HG03378 (cell line): Measurements from ENCODE around the gene EIF4E3.
A peak's percentile ranks its signal among the peaks of the same experiment; 100 is the strongest.

Experiments
- ATAC-seq: cut with Tn5 transposase; IDR thresholded peaks from one replicate; pipeline ENCODE4 v1.9.1; 2021; ENCODE audit warnings: mild to moderate bottlenecking, moderate library complexity; ENCODE audit not compliant: unreplicated experiment

The EIF4E3 gene

DNA sequence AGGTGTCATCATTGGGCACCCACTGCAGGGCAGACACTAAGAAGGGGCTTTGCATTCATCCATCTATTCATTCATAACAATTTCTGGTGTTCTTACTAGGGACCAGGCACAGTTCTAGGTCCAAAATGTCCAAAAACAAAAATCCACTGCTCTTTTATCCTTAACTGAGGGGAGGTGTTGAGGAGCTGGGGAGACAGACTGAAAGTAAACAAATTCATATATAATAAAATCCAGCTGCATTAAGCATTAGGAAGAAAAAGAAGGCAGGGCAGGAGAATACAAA is 1.1 kb downstream of the EIF4E3 start:
- ATAC-seq = no peak

DNA sequence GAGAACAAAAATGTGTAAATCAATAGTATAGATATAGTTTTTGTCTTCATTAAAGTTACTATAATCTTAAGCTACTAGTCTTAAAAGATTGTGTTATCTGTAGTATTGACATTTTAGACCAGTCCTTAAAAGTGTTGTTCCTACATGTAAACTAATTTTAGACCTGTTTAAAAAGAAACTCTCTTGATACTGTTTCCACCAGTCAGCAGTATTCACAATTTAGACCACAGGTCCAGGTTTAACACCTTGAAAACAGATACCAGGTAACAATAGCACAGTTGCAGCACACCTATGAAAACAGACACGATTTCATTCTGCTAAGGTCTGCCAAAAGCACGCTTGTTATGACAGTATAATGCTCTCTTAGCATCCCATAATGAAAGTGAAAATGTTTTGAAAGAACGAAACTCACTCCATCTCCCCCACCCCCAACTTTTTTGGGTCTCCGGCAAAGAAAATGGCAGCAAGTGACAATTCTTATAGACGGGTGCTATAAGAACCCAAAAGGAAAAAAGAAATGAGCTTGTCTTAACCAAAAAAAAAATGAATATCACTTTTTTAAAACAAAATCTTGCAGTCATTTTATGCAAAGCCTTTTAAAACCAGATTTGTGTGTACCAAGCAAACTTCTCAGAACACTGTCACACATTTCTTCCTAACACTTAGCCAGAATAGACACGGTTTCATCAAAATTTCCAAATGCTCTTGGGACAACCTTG is 1.6 kb downstream of the EIF4E3 start:
- ATAC-seq = peak; percentile 41

DNA sequence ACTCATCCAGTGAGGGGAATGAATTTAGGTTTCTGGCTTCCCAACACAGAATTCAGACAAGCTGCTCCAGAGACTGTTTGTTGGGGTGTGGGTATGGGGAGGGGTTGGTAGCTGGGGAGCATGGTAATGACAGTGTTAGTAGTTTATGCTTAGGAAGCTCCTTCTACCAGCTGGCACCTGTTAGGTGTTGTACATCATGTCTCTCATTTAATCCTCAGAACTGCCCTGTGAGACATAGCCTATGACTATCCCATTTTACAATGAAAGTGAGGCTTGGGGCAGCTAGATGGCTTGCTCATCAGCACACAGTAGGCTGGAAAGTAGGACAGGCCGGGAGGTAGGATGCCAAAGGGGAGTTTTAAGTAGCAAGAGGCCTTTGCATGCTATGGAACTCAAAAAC is 2.5 kb downstream of the EIF4E3 start:
- no peak for ATAC-seq

DNA sequence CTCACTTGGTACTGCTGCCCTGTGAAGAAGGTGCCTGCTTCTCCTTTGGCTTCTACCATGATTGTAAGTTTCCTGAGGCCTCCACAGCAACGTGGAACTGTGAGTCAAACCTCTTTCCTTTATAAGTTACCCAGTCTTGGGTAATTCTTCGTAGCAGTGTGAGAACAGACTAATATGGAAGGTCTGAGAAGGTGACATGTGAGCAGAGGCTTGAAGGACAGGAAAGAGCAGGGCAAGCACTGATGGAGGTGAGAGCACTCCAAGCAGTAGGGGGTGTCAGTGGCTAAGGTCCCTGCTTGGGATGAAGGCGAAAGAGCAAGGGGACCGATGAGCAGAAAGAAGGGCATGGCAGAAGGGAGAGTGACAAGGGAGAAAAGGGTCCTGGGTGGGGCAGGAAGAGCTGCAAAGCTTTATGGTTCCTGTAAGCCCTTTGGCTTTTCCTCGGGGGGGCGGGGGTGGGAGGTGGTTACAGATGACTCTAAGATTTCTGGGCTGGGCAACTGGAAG is 3.5 kb downstream of the EIF4E3 start:
- no peak for ATAC-seq

DNA sequence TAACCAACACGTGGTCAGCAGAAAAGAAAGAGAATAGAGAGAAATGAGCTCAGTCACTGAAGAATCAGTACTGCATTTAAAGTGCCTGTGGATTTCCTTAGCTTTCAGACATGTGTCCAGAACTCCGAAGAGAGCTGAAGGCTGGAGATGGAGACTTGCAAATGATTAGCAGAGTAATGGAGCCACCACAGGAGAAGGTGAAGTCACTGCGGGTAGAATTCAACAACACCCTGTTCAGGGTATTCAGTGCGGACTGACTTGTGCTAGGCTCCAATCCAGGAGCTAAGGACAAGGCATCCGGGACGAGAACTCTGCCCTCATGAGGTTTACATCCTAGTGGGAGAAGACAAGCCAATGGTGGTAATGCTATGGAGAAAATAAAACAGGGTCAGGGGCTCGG is 4.2 kb downstream of the EIF4E3 start:
- no peak for ATAC-seq

DNA sequence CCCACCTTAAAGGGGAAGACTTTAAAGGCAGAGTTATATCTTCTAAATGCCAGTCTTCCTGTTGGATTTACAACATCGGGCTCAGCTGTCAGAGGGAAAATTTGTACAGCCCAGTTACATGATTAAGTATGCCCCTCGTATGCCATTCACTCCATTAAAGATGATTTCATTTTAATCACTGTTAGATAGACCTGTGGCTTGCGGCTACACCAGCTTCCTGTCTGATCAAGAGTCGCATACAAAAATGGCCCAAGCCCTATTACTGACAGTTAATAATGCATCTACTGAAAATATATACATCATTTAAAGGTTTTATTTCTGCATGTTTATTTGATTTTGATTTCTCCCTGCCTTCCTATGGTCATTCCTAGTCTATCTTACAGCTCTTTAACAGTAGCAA is 7.1 kb downstream of the EIF4E3 start:
- no peak for ATAC-seq

DNA sequence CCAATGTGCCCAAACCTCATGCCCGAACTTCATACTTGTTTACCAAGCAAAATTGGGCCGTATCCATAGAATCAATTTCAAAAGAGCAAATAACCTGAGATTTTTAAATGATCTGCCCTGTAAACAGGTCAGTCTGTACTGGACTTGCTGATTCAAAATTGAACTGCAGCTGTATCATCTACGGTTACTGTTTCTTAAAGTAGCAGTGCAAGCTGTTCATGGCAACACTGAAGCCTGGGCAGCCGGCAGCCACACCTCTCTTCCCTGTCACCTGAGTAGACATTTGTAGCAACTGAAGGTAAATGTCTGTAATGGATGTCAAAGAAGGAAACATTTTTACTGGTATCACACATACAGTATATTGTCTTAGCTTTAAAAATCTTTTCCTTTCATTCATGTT is 10.6 kb downstream of the EIF4E3 start:
- ATAC-seq = no peak

DNA sequence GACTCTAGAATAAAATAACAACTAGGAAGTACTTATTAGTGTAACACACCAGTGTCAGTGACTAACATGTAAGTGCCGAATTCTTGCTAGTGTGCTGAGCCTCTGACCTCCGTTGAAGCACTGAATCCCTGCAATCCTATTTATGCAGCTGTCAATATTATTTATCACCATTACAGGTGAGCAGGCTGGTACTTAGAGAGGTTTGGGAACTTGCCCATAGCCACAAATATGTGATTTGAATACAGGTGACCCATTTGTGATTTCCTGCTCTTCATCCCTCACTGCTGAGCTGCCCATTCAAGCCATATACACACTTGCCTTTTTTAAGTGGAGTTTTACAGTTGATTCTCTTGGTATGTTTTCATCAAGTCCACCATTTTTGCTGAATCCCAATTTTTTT is 12.2 kb downstream of the EIF4E3 start:
- no peak for ATAC-seq

DNA sequence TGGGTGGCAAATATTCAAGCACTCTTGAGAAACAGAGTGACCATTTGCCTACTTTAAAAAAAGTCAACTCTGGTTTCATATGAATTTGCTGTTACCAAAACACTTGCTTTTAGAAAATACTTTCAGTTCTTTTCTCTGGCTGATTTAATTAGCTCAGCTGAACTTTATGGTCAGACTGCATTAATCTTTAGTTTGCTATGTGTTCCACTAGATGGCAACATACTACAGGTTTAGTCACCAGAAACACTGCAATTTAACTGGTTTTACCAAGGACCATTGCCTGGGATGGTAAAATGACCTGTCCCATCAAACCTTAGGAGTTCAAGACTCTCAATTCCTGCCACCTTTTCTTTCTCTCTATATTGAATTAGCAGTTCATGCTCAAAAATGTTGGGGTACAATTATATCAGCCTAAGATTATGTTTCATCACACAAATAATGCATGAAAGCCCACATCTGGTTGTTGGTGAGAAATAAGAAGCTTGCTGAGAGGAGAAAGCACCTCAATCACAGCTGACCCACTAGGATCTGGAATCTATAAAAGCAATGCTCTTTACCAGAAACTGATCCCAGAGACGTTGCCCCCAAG is 14.2 kb downstream of the EIF4E3 start:
- ATAC-seq = peak; percentile 89

DNA sequence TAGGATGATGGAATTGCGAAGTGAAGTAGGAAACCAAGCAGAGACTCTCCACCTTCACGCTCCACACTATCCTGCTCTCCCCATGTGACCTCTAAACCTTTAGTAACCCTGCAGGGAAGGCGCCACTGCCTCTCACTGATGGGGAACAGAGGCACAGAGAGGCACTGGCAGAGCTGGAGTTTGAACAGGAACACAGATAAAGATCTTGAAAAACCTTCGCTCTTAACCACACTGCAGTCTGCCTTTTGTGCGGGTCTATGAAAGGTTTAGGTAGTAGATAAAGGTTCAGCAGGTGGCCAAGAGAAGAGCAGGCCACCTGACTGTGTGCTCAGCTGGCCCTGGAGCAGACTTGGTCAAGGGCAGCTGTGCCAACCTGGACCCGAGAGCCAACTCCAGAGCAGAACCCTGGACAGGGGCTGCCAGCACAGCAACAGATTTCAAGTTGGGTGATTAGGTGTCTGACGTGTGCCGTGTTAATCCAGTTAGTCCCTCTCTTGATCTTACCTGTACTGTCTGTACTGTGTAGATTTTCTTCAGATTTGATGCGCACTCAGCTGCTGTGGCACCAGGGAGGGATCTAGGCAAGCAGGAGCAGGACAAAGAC is 15.2 kb downstream of the EIF4E3 start:
- ATAC-seq = no peak

DNA sequence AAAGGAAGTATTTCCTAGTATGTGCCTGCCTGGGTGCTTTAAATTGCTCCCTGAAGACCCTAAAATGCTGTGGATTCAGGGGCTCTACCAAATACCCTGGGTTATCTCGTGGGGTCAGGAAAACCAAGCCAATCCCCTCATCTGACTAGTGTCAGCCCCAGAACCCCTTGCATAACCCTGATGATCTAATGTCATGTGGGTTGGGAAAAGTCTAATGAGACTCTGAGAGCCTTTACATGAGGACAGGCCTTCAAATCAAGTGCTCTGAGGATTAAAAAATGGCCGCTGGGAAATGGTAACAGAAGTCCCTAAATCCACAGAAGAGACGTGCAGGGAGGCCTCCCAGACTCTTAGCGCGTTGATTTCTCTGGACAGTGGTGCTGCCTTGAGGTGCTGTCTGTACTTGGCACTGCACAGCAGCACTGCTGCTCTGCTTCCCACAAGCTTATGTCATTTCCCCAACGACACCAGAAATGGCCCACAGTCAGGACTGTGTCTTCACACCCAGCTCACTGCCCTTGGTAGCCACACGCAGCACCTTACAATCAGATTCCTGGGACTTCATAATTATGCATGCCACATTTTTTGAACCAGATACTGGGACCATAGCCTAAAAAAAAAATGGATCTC is 16.6 kb downstream of the EIF4E3 start:
- no peak for ATAC-seq

DNA sequence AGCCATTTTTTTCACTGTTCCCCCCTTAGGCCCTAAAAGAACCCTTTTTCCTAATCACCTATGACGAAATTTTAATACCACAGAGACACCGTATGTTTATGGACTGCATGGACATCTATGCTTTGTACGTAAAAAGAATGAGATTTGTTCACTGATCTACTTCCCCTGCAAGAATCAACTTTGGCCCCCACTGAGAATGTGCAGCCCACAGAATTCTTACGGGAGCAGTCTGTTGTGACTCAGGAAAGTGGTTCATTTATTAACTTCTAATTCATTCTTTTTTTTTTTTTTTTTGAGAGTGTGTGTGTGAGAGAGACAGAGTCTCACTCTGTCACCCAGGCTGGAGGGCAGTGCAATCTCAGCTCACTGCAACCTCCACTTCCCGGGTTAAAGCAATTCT is 17.6 kb downstream of the EIF4E3 start:
- no peak for ATAC-seq

DNA sequence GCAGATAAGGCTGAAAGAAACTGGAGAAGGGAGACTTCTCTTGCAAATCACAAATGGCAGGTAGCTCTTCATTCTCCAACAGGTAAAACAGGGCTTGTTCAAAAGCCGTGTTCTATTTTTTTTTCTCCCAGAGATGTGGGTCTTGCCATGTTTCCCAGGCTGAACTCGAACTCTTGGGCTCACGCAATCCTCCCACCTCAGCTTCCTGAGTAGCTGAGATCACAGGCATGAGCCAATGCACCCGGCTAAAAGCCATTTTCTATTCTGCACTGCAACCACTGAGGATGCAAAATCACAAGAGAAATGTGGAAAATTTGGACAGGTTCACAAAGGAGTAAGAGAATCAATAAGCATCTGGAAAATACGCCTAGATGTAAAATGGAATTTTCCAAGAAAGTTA is 19.5 kb downstream of the EIF4E3 start:
- no peak for ATAC-seq

DNA sequence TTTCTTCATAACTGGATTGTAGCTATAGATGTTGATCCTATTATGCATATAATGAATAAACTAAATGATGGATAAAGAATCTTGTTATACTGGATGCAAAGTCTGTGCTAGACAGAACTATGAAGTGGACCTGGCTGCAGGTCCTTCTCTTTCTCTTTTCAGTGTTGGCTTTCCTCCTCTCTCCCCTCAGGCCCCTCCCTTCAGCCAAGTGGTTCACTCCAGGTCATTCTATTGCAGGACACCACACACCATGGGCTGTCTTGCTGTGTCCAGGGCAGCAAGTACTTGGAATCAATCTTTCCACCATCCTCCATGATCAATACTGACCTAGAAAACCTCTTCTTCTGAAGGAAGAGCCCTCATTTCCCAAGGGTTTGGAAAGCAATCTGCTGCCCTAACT is 20.3 kb downstream of the EIF4E3 start:
- no peak for ATAC-seq

DNA sequence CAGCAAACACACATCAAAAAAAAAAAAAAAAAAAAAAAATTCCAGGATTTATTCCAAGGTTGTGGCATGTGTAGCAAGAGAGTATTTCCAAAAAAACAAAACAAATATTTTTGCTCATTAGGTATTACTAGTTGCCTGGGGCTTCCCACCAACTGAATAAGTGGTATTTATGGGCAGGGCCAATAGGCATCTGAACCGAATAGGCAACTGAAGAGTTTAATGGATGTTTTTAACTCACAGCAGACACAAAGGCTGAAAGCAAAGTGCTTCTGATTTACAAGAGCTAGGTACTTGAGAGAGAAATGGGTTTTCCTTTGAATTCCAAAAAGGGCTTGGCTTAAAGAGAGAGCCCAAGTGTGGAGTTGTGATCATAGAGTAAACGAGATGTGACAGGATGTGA is 21.4 kb downstream of the EIF4E3 start:
- no peak for ATAC-seq

DNA sequence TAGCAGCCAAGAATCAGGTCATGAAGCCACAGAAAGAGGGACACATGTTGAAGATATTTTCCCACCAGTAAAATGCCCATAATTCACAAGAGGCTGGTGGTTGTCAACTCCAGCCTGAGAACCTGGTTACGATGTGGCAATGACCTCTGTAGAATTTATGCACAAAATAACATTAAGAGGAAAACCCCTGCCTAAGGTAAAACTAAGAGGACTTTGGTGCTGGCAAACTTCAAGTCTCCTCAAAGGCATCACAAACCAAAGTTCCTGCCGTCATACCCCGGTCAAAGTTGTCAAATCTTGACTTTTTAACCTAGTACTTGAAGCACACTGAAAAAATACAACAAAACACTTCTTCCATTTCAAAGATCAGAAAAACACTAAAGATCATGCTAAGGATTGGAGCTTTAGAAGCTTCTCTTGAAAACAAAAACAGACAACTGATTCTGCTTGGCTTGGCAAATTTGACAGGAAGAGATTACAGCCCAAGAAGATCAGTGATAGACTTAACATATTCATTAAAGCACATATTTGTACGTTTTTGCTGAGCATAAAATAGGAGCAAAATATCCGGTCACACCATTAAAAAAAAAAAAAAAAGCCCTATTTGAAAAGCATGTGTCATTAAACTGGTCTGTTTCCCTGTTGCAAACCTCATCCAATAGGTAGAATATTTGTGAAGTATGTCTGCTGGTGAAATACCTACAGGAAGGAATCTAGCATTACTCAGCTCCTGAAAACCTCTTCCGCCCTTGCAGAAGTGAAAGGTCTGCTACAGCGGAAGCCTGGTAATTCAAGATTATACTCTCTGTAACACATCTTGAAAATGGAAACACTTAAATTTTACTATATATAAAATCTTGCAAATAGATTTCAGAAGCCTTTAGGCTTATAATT is 22.8 kb downstream of the EIF4E3 start:
- no peak for ATAC-seq

DNA sequence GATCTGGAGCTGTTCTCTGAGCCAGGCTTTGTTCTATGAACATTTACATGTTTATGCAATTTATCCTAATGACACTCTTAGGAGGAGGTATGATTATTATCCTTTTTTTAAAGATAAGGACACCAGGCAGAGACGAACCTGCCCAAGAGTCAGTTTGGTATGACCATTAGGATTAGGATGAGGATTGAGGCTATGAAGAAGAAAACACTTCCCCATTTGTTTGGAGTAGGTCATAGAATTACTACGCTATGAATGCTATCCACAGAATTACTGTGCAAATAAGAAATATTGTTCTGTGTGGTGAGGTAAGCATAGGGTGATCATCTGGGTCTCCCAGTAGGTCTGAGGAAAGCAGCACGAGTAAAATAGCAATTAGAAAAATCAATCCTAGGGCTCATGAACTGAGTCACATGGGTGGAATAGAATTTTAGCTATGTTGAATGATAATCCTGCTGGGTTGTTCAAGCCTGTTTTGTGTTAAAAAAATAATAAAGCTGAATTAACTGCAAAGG is 23.9 kb downstream of the EIF4E3 start:
- no peak for ATAC-seq

DNA sequence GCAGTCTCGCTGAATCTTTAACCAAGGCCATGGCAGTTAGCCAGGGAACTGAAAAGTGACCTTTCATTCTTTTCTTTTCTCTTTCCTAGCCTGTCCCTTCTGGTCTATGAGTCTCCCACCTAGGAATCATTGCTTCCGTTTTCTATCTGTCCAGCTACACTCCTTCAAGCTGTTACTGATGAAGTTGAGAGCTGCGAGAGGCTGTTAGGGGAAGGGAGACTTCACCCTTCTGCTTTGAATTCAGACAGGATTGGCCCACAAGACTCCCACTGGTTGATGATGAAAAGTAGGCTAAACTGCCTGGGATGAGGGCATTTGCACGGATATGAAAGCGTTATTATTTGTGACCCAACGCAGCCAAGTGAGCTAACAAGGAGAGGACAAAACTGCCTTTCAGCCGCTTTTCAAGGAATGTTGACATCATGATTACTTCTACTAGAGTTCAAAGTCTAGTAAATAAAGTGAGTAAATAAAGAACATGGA is 30.2 kb downstream of the EIF4E3 start:
- ATAC-seq = no peak

DNA sequence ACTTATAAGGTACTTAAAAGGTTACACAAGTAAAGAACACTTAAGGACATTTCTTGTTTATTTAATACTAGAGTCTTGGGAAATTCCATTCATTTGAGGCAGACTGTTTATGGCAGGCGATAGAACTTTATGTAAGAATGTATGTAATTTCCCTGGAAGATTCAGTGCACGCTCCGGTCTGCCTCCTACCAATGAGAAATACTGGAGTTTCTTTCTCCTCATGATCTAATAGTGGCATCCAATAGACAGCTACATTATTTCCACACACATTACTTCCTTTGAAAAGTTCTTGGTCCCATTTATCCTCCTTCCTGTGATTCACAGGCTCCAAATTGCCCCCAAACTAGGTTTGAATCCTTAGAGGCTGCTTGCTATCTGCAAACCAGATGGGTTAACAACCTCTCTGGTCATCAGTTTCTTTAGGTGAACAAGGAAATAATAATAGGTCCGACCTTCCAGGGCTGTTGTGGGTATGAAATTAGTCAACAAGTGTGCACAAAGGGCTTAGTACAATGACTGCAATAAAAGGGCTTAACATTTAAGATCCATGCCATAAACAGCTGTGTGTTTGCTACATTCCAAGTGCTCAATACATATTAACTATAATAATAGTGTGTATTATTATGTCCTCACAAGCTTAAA is 30.7 kb downstream of the EIF4E3 start:
- no peak for ATAC-seq

DNA sequence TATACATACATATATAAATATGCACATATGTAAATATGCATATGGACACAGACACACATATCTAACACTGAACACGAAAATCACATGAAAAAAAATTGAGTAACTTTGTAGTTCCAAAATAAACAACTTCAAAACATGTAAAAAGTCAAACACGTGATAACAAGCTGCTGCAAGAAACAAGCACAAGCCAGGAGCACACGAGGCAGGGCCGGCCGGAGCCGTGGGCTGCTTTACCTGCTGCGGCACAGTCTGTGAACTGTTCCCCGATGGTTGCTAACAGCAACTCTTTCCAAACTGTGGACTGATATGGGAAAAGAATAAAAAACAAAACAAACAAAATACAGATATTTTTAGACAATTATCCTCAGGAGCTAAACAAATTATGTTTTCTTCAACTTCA is 31.6 kb downstream of the EIF4E3 start:
- ATAC-seq = no peak
